Endothelial cell of umbilical vein (primary cell): ENCODE measurements around the gene ARSK. TPM values are rescaled to one million over a fixed set of nuclear protein-coding genes. Genes with fewer than 3 reads are reported as not detected.

Experiments used
- BruUV-seq: library from RNA; stranded (reverse); fragments of 400-500 nt; replicated peaks from 2 replicates; lab custom pipeline; 2021; lab: Mats Ljungman, UMichigan
- CTCF ChIA-PET: fragments of 300-600, 350-600 bp; sonication (Branson Sonifier 250); formaldehyde crosslinking; loops from one replicate; lab custom pipeline; 2021; ENCODE audit warnings: antibody characterized with exemption, inconsistent platforms; lab: Charles Lee
- POLR2A ChIA-PET: fragments of 300-600, 350-600 bp; sonication (Branson Sonifier 250); formaldehyde crosslinking; loops from one replicate; lab custom pipeline; 2021; ENCODE audit warnings: antibody characterized with exemption, inconsistent platforms; lab: Charles Lee
- DNase-seq: peaks from one replicate; pipeline ENCODE4 v3.0.0-alpha.2; 2011; ENCODE audit warnings: low read depth, low spot score
- FAIRE-seq: peaks from 2 replicates; lab custom pipeline; 2011; peaks lifted over from hg19 to GRCh38; lab: Jason Lieb, UNC
- H2AFZ ChIP-seq: 2 replicates; pipeline ENCODE4 v1.6.0; 2012; ENCODE audit warnings: low read depth, low read length, control low read depth, inconsistent platforms
- H3K27ac ChIP-seq: 2 replicates; pipeline ENCODE4 v1.5.1; 2011; ENCODE audit warnings: low read depth, mild to moderate bottlenecking, control low read depth, low read length, moderate library complexity; ENCODE audit not compliant: insufficient read depth
- H3K27me3 ChIP-seq, 2 experiments: 2 replicates each; pipeline versions ENCODE4 v1.6.0 to v1.6.1; 2011; ENCODE audit warnings: low read length in 2 of 2, mixed read lengths in 1 of 2; ENCODE audit not compliant: control insufficient read depth in 2 of 2, insufficient read depth in 2 of 2
- H3K36me3 ChIP-seq, 2 experiments: 2 replicates in 1 of 2; 3 replicates in 1 of 2; pipeline ENCODE4 v1.5.1; 2011; ENCODE audit warnings: low read length in 2 of 2, mild to moderate bottlenecking in 1 of 2, moderate library complexity in 1 of 2; ENCODE audit not compliant: control insufficient read depth in 2 of 2, insufficient read depth in 2 of 2; ENCODE audit errors: extremely low read depth in 1 of 2
- H3K4me1 ChIP-seq: 3 replicates; pipeline ENCODE4 v1.5.1; 2011; ENCODE audit warnings: mild to moderate bottlenecking, low read length; ENCODE audit not compliant: control insufficient read depth, insufficient read depth; ENCODE audit errors: extremely low read depth
- H3K4me2 ChIP-seq: 2 replicates; pipeline ENCODE4 v1.6.1; 2011; ENCODE audit warnings: low read length, control low read depth, mixed read lengths; ENCODE audit not compliant: insufficient read depth
- H3K4me3 ChIP-seq, 3 experiments: fragments of 200-600 bp in 1 of 3; sonication (generic), shearing (Covaris generic) in 1 of 3; replicated peaks in 1 of 3; 2 replicates each; pipeline ENCODE4 v1.5.1; 2011 to 2016; ENCODE audit warnings: control low read depth in 3 of 3, low read length in 3 of 3, mild to moderate bottlenecking in 2 of 3, inconsistent platforms in 1 of 3, low read depth in 1 of 3, moderate library complexity in 1 of 3; ENCODE audit not compliant: insufficient read depth in 1 of 3
- H3K79me2 ChIP-seq: 2 replicates; pipeline ENCODE4 v1.6.0; 2012; ENCODE audit warnings: low read length, inconsistent platforms; ENCODE audit not compliant: control insufficient read depth, insufficient read depth
- H3K9ac ChIP-seq: replicated peaks from 2 replicates; pipeline ENCODE3; 2011; ENCODE audit warnings: low read length, control low read depth; ENCODE audit not compliant: insufficient read depth; ENCODE audit errors: extremely low read depth
- H3K9me1 ChIP-seq: replicated peaks from 3 replicates; pipeline ENCODE4 v1.6.0; 2011; ENCODE audit warnings: mild to moderate bottlenecking, low read length; ENCODE audit not compliant: control insufficient read depth, insufficient read depth; ENCODE audit errors: extremely low read depth
- H3K9me3 ChIP-seq: replicated peaks from 2 replicates; pipeline ENCODE4 v1.5.1; 2012; ENCODE audit warnings: low read length, inconsistent platforms; ENCODE audit not compliant: control insufficient read depth, insufficient read depth
- H4K20me1 ChIP-seq: replicated peaks from 2 replicates; pipeline ENCODE3; 2011; ENCODE audit warnings: mild to moderate bottlenecking, low read length; ENCODE audit not compliant: control insufficient read depth, insufficient read depth; ENCODE audit errors: extremely low read depth
- CTCF ChIP-seq, 2 donors: IDR thresholded peaks; 1 replicate in 1 of 2; 2 replicates in 1 of 2; pipeline ENCODE4 v1.5.1; 2011; ENCODE audit warnings: low read length in 2 of 2, mild to moderate bottlenecking in 2 of 2, moderate library complexity in 2 of 2, control low read depth in 1 of 2, inconsistent platforms in 1 of 2, low read depth in 1 of 2; ENCODE audit not compliant: insufficient read depth in 1 of 2; ENCODE audit errors: extremely low read depth in 1 of 2
- EZH2 ChIP-seq: IDR thresholded peaks from 2 replicates; pipeline ENCODE4 v1.6.1; 2012; ENCODE audit warnings: borderline replicate concordance, low read depth, mild to moderate bottlenecking, moderate library complexity, low read length, inconsistent platforms; ENCODE audit not compliant: severe bottlenecking
- FOS ChIP-seq: IDR thresholded peaks from 2 replicates; pipeline ENCODE4 v1.6.1; 2011; ENCODE audit warnings: mild to moderate bottlenecking, low read length, moderate library complexity, borderline replicate concordance; ENCODE audit not compliant: insufficient read depth
- GATA2 ChIP-seq: IDR thresholded peaks from 2 replicates; pipeline ENCODE4 v1.7.0; 2011; ENCODE audit warnings: low read depth, mild to moderate bottlenecking, moderate library complexity, mixed read lengths, low read length; ENCODE audit not compliant: insufficient read length, insufficient read depth
- JUN ChIP-seq: IDR thresholded peaks from 2 replicates; pipeline ENCODE4 v1.6.1; 2011; ENCODE audit warnings: borderline replicate concordance, low read depth; ENCODE audit not compliant: insufficient read length, insufficient read depth
- MAX ChIP-seq: IDR thresholded peaks from 2 replicates; pipeline ENCODE4 v1.6.1; 2011; ENCODE audit not compliant: insufficient read depth, insufficient read length
- MYC ChIP-seq: IDR thresholded peaks from one replicate; pipeline ENCODE4 v1.6.1; 2011; ENCODE audit warnings: mild to moderate bottlenecking, low read depth, low read length
- POLR2A ChIP-seq: IDR thresholded peaks from 2 replicates; pipeline ENCODE4 v1.6.1; 2012; ENCODE audit warnings: low read depth, mild to moderate bottlenecking, control low read depth, low read length
- POLR2AphosphoS5 ChIP-seq: IDR thresholded peaks from 2 replicates; pipeline ENCODE4 v1.6.1; 2012; ENCODE audit warnings: low read depth, mild to moderate bottlenecking, control low read depth, low read length, moderate library complexity; ENCODE audit not compliant: insufficient read depth
- dilution Hi-C: fragments of 300-500 bp; cut with MboI; formaldehyde crosslinking; loops from one replicate; pipeline ENCODE4 v1.15.0; 2019; ENCODE audit warnings: low sequenced_read_pairs; ENCODE audit not compliant: extremely low pct_ligation_motif_present
- intact Hi-C: fragments of 100-400 bp; cut with micrococcal nuclease; formaldehyde crosslinking; loops from one replicate; pipeline ENCODE4 v1.10.0; 2022
- polyA plus RNA-seq, 4 experiments: library from polyadenylated mRNA; depleted of rRNA in 3 of 4; stranded (reverse) in 3 of 4; unstranded in 1 of 4; fragments of >200 nt; gene quantifications; 2 replicates each; pipeline versions ENCODE4 v1.2.1 to v1.2.3, GENCODE V29; 2011 to 2012; ENCODE audit warnings: missing spikeins in 1 of 4
- total RNA-seq: library from RNA; stranded (reverse); gene quantifications from 2 replicates; pipeline ENCODE4 v1.2.3, GENCODE V29; 2021

The ARSK gene
- total and polyA plus RNA-seq, 2 donors (not counting 3 experiments of a cell fraction or from before 2014, with no cell fraction given), result 3.7 to 4.9 TPM

- intact Hi-C loops, result no loop called here
- Histone ChIP-seq H3K27ac (no peak overlapping the region), H4K20me1 (no peaks in the 10 kb centered on the region), H3K27me3 (no peaks in the 10 kb centered on the region), H3K9me3 (no peaks in the 10 kb centered on the region), H3K9me1 (no peaks in the 10 kb centered on the region), H3K4me2 (no peak overlapping the region), H3K79me2 (no peaks in the 10 kb centered on the region), H3K36me3 (peaks cover 12 to 25% of the 10 kb centered on the region in 2 experiments), H2AFZ (no peak overlapping the region), H3K4me1 (no peaks in the 10 kb centered on the region), H3K4me3 (no peak overlapping the region), H3K9ac (no peak overlapping the region)
- DNase-seq (no peak), FAIRE-seq (no peak)
- TF ChIP-seq GATA2 (no peak), EZH2 (no peak), FOS (no peak), JUN (no peak), MAX (no peak), CTCF (IDR thresholded peaks at IDR 0.05; ENCODE audit: extremely low read depth in 1 of 2, insufficient read depth in 1 of 2, low read depth in 1 of 2, low read length in 2 of 2) (no peak), MYC (no peak), POLR2AphosphoS5 (no peak), POLR2A (no peak)
- no TSS peak for BruUV-seq
- dilution Hi-C loops, result no loop called here
- ChIA-PET POLR2A (no interaction called here), CTCF (interaction anchor here (1.8 kb wide), 1 partner anchor 9 kb away, joined by 5 read pairs; no protein-coding TSS in a partner anchor)
Observed at GRCh38 chr5:95524423-95524822, 30.5 kb upstream of the ARSK start.
